H9 (cell line): ENCODE data around the gene PADI4. TPM values are rescaled to one million over a fixed set of nuclear protein-coding genes. Genes with fewer than 3 reads are reported as not detected.

Source experiments
- DNase-seq: peaks from one replicate; pipeline ENCODE4 v3.0.0-alpha.2; 2017
- H2AFZ ChIP-seq: one replicate; pipeline ENCODE4 v1.6.1; 2013; ENCODE audit warnings: mild to moderate bottlenecking, low read length, control low read depth, moderate library complexity
- H2AK5ac ChIP-seq: 2 replicates; pipeline ENCODE4 v1.6.1; 2013; ENCODE audit warnings: low read length, control low read depth, mixed read lengths; ENCODE audit not compliant: insufficient read length
- H2BK120ac ChIP-seq: one replicate; pipeline ENCODE4 v1.6.1; 2013; ENCODE audit warnings: low read depth, mild to moderate bottlenecking, low read length, control low read depth, inconsistent platforms; ENCODE audit not compliant: poor library complexity, severe bottlenecking
- H2BK12ac ChIP-seq: 2 replicates; pipeline ENCODE4 v1.6.1; 2013; ENCODE audit warnings: low read length, control low read depth, mixed read lengths, low read depth; ENCODE audit not compliant: insufficient read length
- H2BK15ac ChIP-seq: 2 replicates; pipeline ENCODE4 v1.6.1; 2013; ENCODE audit warnings: low read depth, low read length, control low read depth
- H2BK20ac ChIP-seq: one replicate; pipeline ENCODE4 v1.6.1; 2013; ENCODE audit warnings: low read depth, mild to moderate bottlenecking, low read length, control low read depth, inconsistent platforms; ENCODE audit not compliant: poor library complexity, severe bottlenecking
- H2BK5ac ChIP-seq: 2 replicates; pipeline ENCODE4 v1.6.1; 2013; ENCODE audit warnings: low read length, control low read depth, mixed read lengths; ENCODE audit not compliant: insufficient read length
- H3K14ac ChIP-seq: 2 replicates; pipeline ENCODE4 v1.6.1; 2013; ENCODE audit warnings: low read length, control low read depth; ENCODE audit not compliant: insufficient read depth
- H3K18ac ChIP-seq: 2 replicates; pipeline ENCODE4 v1.6.1; 2013; ENCODE audit warnings: low read depth, mild to moderate bottlenecking, mixed read lengths, low read length, control low read depth; ENCODE audit not compliant: insufficient read length
- H3K23ac ChIP-seq: 2 replicates; pipeline ENCODE4 v1.6.1; 2013; ENCODE audit warnings: low read length, control low read depth, mixed read lengths, low read depth; ENCODE audit not compliant: insufficient read length
- H3K23me2 ChIP-seq: 2 replicates; pipeline ENCODE4 v1.6.1; 2013; ENCODE audit warnings: low read depth, mild to moderate bottlenecking, mixed read lengths, low read length, control low read depth; ENCODE audit not compliant: insufficient read length, poor library complexity, severe bottlenecking
- H3K27ac ChIP-seq: 2 replicates; pipeline ENCODE4 v1.5.1; 2013; ENCODE audit warnings: low read length, control low read depth, mixed read lengths, low read depth; ENCODE audit not compliant: insufficient read length
- H3K27me3 ChIP-seq: 2 replicates; pipeline ENCODE4 v1.6.1; 2013; ENCODE audit warnings: low read length, control low read depth, inconsistent platforms; ENCODE audit not compliant: insufficient read depth
- H3K4ac ChIP-seq: 2 replicates; pipeline ENCODE4 v1.6.1; 2013; ENCODE audit warnings: low read depth, mild to moderate bottlenecking, control low read depth, inconsistent platforms, low read length, moderate library complexity
- H3K4me1 ChIP-seq: 2 replicates; pipeline ENCODE4 v1.6.1; 2013; ENCODE audit warnings: low read length, control low read depth, inconsistent platforms; ENCODE audit not compliant: insufficient read depth
- H3K4me2 ChIP-seq: 2 replicates; pipeline ENCODE4 v1.6.1; 2013; ENCODE audit warnings: low read length, control low read depth, mixed read lengths; ENCODE audit not compliant: insufficient read length, insufficient read depth
- H3K56ac ChIP-seq: 2 replicates; pipeline ENCODE4 v1.6.1; 2013; ENCODE audit warnings: low read depth, mild to moderate bottlenecking, mixed read lengths, low read length, control low read depth; ENCODE audit not compliant: insufficient read length
- H3K79me1 ChIP-seq: 2 replicates; pipeline ENCODE4 v1.6.1; 2013; ENCODE audit warnings: low read depth, mild to moderate bottlenecking, moderate library complexity, low read length, control low read depth, inconsistent platforms; ENCODE audit not compliant: insufficient read depth, poor library complexity, severe bottlenecking
- H3K79me2 ChIP-seq: 2 replicates; pipeline ENCODE4 v1.6.1; 2013; ENCODE audit warnings: low read length, control low read depth, inconsistent platforms; ENCODE audit not compliant: insufficient read depth
- H3K9ac ChIP-seq: 2 replicates; pipeline ENCODE4 v1.6.1; 2013; ENCODE audit warnings: low read length, control low read depth, mixed read lengths; ENCODE audit not compliant: insufficient read length; ENCODE audit errors: extremely low read depth
- H3K9me3 ChIP-seq: one replicate; pipeline ENCODE4 v1.6.1; 2013; ENCODE audit warnings: low read depth, low read length, inconsistent platforms; ENCODE audit not compliant: control insufficient read depth
- H3T11ph ChIP-seq: one replicate; pipeline ENCODE4 v1.6.1; 2013; ENCODE audit warnings: mild to moderate bottlenecking, low read length, control low read depth, inconsistent platforms
- H4K20me1 ChIP-seq: one replicate; pipeline ENCODE4 v1.6.1; 2013; ENCODE audit not compliant: control insufficient read depth, insufficient read length, insufficient read depth
- H4K5ac ChIP-seq: 2 replicates; pipeline ENCODE4 v1.6.1; 2013; ENCODE audit warnings: low read depth, mild to moderate bottlenecking, mixed read lengths, low read length, control low read depth; ENCODE audit not compliant: insufficient read length
- H4K8ac ChIP-seq: replicated peaks from 2 replicates; pipeline ENCODE4 v1.6.1; 2013; ENCODE audit warnings: low read length, control low read depth, mixed read lengths, low read depth; ENCODE audit not compliant: insufficient read length
- H4K91ac ChIP-seq: 2 replicates; pipeline ENCODE4 v1.6.1; 2013; ENCODE audit warnings: low read depth, mild to moderate bottlenecking, moderate library complexity, mixed read lengths, low read length, control low read depth; ENCODE audit not compliant: insufficient read length
- H3K27ac Mint-ChIP-seq, 3 experiments: 2 replicates in 2 of 3; 3 replicates in 1 of 3; pipeline ENCODE4 v1.8.0; 2020 to 2021; ENCODE audit warnings: mixed read lengths in 3 of 3, mild to moderate bottlenecking in 1 of 3, moderate library complexity in 1 of 3
- H3K27me3 Mint-ChIP-seq: 2 replicates; pipeline ENCODE4 v1.8.0; 2021; ENCODE audit warnings: low read depth, mild to moderate bottlenecking, moderate library complexity, mixed read lengths
- H3K36me3 Mint-ChIP-seq, 3 experiments: 2 replicates in 2 of 3; 3 replicates in 1 of 3; pipeline ENCODE4 v1.8.0; 2020 to 2021; ENCODE audit warnings: low read depth in 3 of 3, mixed read lengths in 3 of 3; ENCODE audit not compliant: insufficient read depth in 1 of 3
- H3K4me1 Mint-ChIP-seq, 2 experiments: 2 replicates each; pipeline ENCODE4 v1.8.0; 2020; ENCODE audit warnings: mixed read lengths in 2 of 2
- H3K4me3 Mint-ChIP-seq, 2 experiments: 2 replicates in 1 of 2; 3 replicates in 1 of 2; pipeline ENCODE4 v1.8.0; 2020 to 2021; ENCODE audit warnings: mild to moderate bottlenecking in 2 of 2, mixed read lengths in 2 of 2, moderate library complexity in 1 of 2
- H3K9me3 Mint-ChIP-seq, 2 experiments: 2 replicates in 1 of 2; 3 replicates in 1 of 2; pipeline ENCODE4 v1.8.0; 2020; ENCODE audit warnings: mild to moderate bottlenecking in 2 of 2, mixed read lengths in 2 of 2, moderate library complexity in 1 of 2
- WGBS: extraction: QIAGEN DNeasy Blood & Tissue Kit; methylation state at CpG from one replicate; pipeline ENCODE4 v1.1.7; 2013; ENCODE audit warnings: missing lambda C conversion rate, low lambda C conversion rate, mixed read lengths; ENCODE audit not compliant: insufficient read length; ENCODE audit errors: extremely low coverage; 5-methylcytosine and 5-hydroxymethylcytosine counted together
- total RNA-seq: library from RNA; stranded (reverse); gene quantifications from 2 replicates; pipeline ENCODE4 v1.2.1, GENCODE V29; 2021
- TF ChIP-seq, protein P1 (sequence below): fragments of 200-600 bp; sonication (generic); conservative IDR thresholded peaks from 3 replicates; pipeline ENCODE4 v1.8.0; 2021; ENCODE audit warnings: antibody characterized with exemption, mild to moderate bottlenecking

Gene PADI4
- total RNA-seq, 1 experiment from 2014 or later, result 0.13 TPM

DNA sequence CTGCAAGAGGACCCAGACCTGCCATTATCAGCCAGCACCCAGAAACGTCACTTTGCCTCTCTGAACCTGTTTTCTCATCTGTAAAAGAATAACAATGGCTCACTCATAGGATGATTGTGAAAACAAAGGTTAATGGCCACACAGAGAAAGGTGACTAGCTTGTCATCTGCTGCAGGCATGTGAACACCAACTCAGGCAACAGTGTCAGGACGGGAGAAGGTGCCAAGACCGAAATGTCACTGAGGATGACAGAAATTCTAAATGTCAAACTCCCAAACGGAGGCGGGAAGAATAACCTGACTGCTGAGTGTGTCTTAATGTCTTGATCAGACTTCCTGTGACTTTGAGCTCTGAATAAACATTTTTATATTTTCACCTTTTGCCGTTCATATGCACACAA, 10.3 kb downstream of the PADI4 start:
- H3K79me2 ChIP-seq, result no peaks in the 10 kb centered on the region
- no peak overlapping the region for H4K5ac ChIP-seq
- no peak overlapping the region for H2BK15ac ChIP-seq
- TF ChIP-seq, protein P1, sequence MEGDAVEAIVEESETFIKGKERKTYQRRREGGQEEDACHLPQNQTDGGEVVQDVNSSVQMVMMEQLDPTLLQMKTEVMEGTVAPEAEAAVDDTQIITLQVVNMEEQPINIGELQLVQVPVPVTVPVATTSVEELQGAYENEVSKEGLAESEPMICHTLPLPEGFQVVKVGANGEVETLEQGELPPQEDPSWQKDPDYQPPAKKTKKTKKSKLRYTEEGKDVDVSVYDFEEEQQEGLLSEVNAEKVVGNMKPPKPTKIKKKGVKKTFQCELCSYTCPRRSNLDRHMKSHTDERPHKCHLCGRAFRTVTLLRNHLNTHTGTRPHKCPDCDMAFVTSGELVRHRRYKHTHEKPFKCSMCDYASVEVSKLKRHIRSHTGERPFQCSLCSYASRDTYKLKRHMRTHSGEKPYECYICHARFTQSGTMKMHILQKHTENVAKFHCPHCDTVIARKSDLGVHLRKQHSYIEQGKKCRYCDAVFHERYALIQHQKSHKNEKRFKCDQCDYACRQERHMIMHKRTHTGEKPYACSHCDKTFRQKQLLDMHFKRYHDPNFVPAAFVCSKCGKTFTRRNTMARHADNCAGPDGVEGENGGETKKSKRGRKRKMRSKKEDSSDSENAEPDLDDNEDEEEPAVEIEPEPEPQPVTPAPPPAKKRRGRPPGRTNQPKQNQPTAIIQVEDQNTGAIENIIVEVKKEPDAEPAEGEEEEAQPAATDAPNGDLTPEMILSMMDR, result no peak
- Mint-ChIP-seq H3K27me3 (no peaks in the 10 kb centered on the region; the same call in 1 of the 2 replicates), H3K27ac (0 out of 7 replicates have a peak overlapping the region, but pooled peaks of 1 of the 3 experiments have one; percentile 62), H3K9me3 (peaks cover 2 to 3% of the 10 kb centered on the region in 2 experiments; a peak in 2 of 5 replicates), H3K4me3 (no peak overlapping the region), H3K36me3 (no peaks in the 10 kb centered on the region), H3K4me1 (peaks cover 32 to 36% of the 10 kb centered on the region in 2 experiments)
- H3K23ac ChIP-seq, result no peak overlapping the region
- H2BK120ac ChIP-seq, result no peak overlapping the region
- no peaks in the 10 kb centered on the region for H3K79me1 ChIP-seq
- no peaks in the 10 kb centered on the region for H3K27me3 ChIP-seq
- no peak overlapping the region for H3K9ac ChIP-seq
- no peak overlapping the region for H2BK20ac ChIP-seq
- no peak overlapping the region for H2AK5ac ChIP-seq
- H2BK5ac ChIP-seq, result no peak overlapping the region
- no peaks in the 10 kb centered on the region for H3K9me3 ChIP-seq
- no peak overlapping the region for H3K4me2 ChIP-seq
- H3K4ac ChIP-seq, result no peak overlapping the region
- H3K14ac ChIP-seq, result no peak overlapping the region
- H3K27ac ChIP-seq, result no peak overlapping the region
- no peaks in the 10 kb centered on the region for H3K23me2 ChIP-seq
- no peak overlapping the region for H4K91ac ChIP-seq
- DNase-seq, result no peak
- no peak overlapping the region for H3K56ac ChIP-seq
- no peak overlapping the region for H4K8ac ChIP-seq
- H3T11ph ChIP-seq, result no peak overlapping the region
- H3K4me1 ChIP-seq, result peaks cover 3% of the 10 kb centered on the region; the same call in 1 of the 2 replicates
- WGBS, result no CpG with 5 or more reads among the region's 6 CpGs
- no peak overlapping the region for H3K18ac ChIP-seq
- H2BK12ac ChIP-seq, result no peak overlapping the region
- no peak overlapping the region for H2AFZ ChIP-seq
- no peaks in the 10 kb centered on the region for H4K20me1 ChIP-seq
